Liver (tissue), 9 donors: ENCODE measurements around the gene ERC2. TPM values are rescaled to one million over a fixed set of nuclear protein-coding genes. Genes with fewer than 3 reads are reported as not detected.

Experiments used
- DNase-seq: peaks from one replicate; pipeline ENCODE4 v3.0.0-alpha.2; 2017; ENCODE audit warnings: low spot score
- H3K27ac ChIP-seq, 2 donors: one replicate each; pipeline ENCODE4 v1.7.0; 2013; ENCODE audit warnings: inconsistent platforms in 2 of 2, low read length in 2 of 2, control low read depth in 1 of 2, low read depth in 1 of 2, mild to moderate bottlenecking in 1 of 2
- H3K27me3 ChIP-seq, 4 donors: one replicate each; pipeline versions ENCODE4 v1.6.1 to v1.7.0; 2013; ENCODE audit warnings: low read length in 3 of 4, inconsistent platforms in 1 of 4, mild to moderate bottlenecking in 1 of 4, moderate library complexity in 1 of 4; ENCODE audit not compliant: control insufficient read depth in 4 of 4, insufficient read depth in 4 of 4
- H3K36me3 ChIP-seq, 4 donors: one replicate each; pipeline versions ENCODE4 v1.6.1 to v1.7.0; 2013; ENCODE audit warnings: low read length in 3 of 4, mild to moderate bottlenecking in 3 of 4, low read depth in 1 of 4, moderate library complexity in 1 of 4; ENCODE audit not compliant: control insufficient read depth in 4 of 4, insufficient read depth in 3 of 4
- H3K4me1 ChIP-seq, 4 donors: one replicate each; pipeline versions ENCODE4 v1.6.1 to v1.7.0; 2013; ENCODE audit warnings: low read length in 3 of 4, mild to moderate bottlenecking in 3 of 4, moderate library complexity in 1 of 4; ENCODE audit not compliant: control insufficient read depth in 4 of 4, insufficient read depth in 4 of 4
- H3K4me3 ChIP-seq, 3 donors: one replicate each; pipeline versions ENCODE4 v1.6.1 to v1.7.0; 2013; ENCODE audit warnings: low read length in 3 of 3, control low read depth in 1 of 3, low read depth in 1 of 3, mild to moderate bottlenecking in 1 of 3
- H3K9ac ChIP-seq, 2 donors: one replicate each; pipeline ENCODE4 v1.7.0; 2013; ENCODE audit warnings: low read length in 2 of 2, mild to moderate bottlenecking in 2 of 2, moderate library complexity in 2 of 2, control low read depth in 1 of 2, low read depth in 1 of 2
- H3K9me3 ChIP-seq, 4 donors: one replicate each; pipeline versions ENCODE4 v1.6.1 to v1.7.0; 2013; ENCODE audit warnings: low read length in 3 of 4; ENCODE audit not compliant: control insufficient read depth in 4 of 4
- EGR1 ChIP-seq, 2 donors: IDR thresholded peaks; 2 replicates each; pipeline ENCODE4 v1.6.1; 2016 to 2018; ENCODE audit warnings: antibody characterized with exemption in 2 of 2, low read depth in 2 of 2
- FOXA1 ChIP-seq: IDR thresholded peaks from 2 replicates; pipeline ENCODE4 v1.6.1; 2016; ENCODE audit warnings: antibody characterized with exemption
- FOXA2 ChIP-seq: IDR thresholded peaks from 2 replicates; pipeline ENCODE4 v1.6.1; 2016; ENCODE audit warnings: antibody characterized with exemption
- GABPA ChIP-seq, 2 donors: IDR thresholded peaks in 1 of 2; conservative IDR thresholded peaks in 1 of 2; 2 replicates each; pipeline ENCODE4 v1.6.1; 2016; ENCODE audit warnings: antibody characterized with exemption in 2 of 2, mild to moderate bottlenecking in 1 of 2, moderate library complexity in 1 of 2
- HNF4A ChIP-seq, 2 donors: conservative IDR thresholded peaks; 2 replicates each; pipeline ENCODE4 v1.6.1; 2016; ENCODE audit warnings: antibody characterized with exemption in 2 of 2, mild to moderate bottlenecking in 2 of 2
- HNF4G ChIP-seq: IDR thresholded peaks from 2 replicates; pipeline ENCODE4 v1.6.1; 2016; ENCODE audit warnings: antibody characterized with exemption
- JUND ChIP-seq, 2 donors: IDR thresholded peaks; 2 replicates each; pipeline ENCODE4 v1.6.1; 2016; ENCODE audit warnings: antibody characterized with exemption in 2 of 2
- NR2F2 ChIP-seq: IDR thresholded peaks from 2 replicates; pipeline ENCODE4 v1.6.1; 2016; ENCODE audit warnings: antibody characterized with exemption
- RAD21 ChIP-seq, 2 donors: IDR thresholded peaks; 2 replicates each; pipeline ENCODE4 v1.6.1; 2016; ENCODE audit warnings: antibody characterized with exemption in 2 of 2, mild to moderate bottlenecking in 2 of 2
- RXRA ChIP-seq, 2 donors: IDR thresholded peaks; 2 replicates each; pipeline ENCODE4 v1.6.1; 2017 to 2018; ENCODE audit warnings: antibody characterized with exemption in 2 of 2, mild to moderate bottlenecking in 1 of 2
- SP1 ChIP-seq: IDR thresholded peaks from 2 replicates; pipeline ENCODE4 v1.6.1; 2018; ENCODE audit warnings: antibody characterized with exemption, mild to moderate bottlenecking
- TAF1 ChIP-seq: conservative IDR thresholded peaks from 2 replicates; pipeline ENCODE4 v1.6.1; 2016; ENCODE audit warnings: antibody characterized with exemption, mild to moderate bottlenecking
- YY1 ChIP-seq: IDR thresholded peaks from 2 replicates; pipeline ENCODE4 v1.6.1; 2016; ENCODE audit warnings: antibody characterized with exemption, mild to moderate bottlenecking
- WGBS: extraction: QIAGEN DNeasy Blood & Tissue Kit; methylation state at CpG from one replicate; pipeline ENCODE4 v1.1.7; 2013; 5-methylcytosine and 5-hydroxymethylcytosine counted together
- polyA plus RNA-seq, 2 donors: library from polyadenylated mRNA; stranded (reverse) in 1 of 2; unstranded in 1 of 2; fragments of 200-250 nt in 1 of 2; fragments of >200 nt in 1 of 2; fragmentation: Nextera tagmentation in 1 of 2; extraction: Ambion mirVana in 1 of 2; gene quantifications; one replicate each; pipeline versions ENCODE4 v1.2.1 to v1.2.3, GENCODE V29; 2013 to 2015
- total RNA-seq, 2 donors: library from RNA; depleted of rRNA; stranded (reverse); fragments of >200 nt; gene quantifications; one replicate each; pipeline ENCODE4 v1.2.3, GENCODE V29; 2014
- TF ChIP-seq, protein P1 (sequence below): fragments of 150-350 bp; IDR thresholded peaks from 2 replicates; pipeline ENCODE4 v1.5.1; 2017; ENCODE audit warnings: improper control_type of control experiment, low read depth, low read length; ENCODE audit not compliant: missing input control
- TF ChIP-seq, protein P2 (sequence below): IDR thresholded peaks from 2 replicates; pipeline ENCODE4 v1.6.1; 2016; ENCODE audit warnings: antibody characterized with exemption, mild to moderate bottlenecking
- TF ChIP-seq, protein P3 (sequence below): IDR thresholded peaks from 2 replicates; pipeline ENCODE4 v1.6.1; 2016; ENCODE audit warnings: antibody characterized with exemption
- TF ChIP-seq, protein P4 (sequence below): IDR thresholded peaks from 2 replicates; pipeline ENCODE4 v1.6.1; 2016; ENCODE audit warnings: antibody characterized with exemption
- TF ChIP-seq, protein P5 (sequence below): IDR thresholded peaks from 2 replicates; pipeline ENCODE4 v1.6.1; 2016; ENCODE audit warnings: antibody characterized with exemption
- donor health status: healthy.
- donor health status: healthy.
- donor health status: healthy.
- donor health status: healthy.
- donor health status: healthy.

ERC2 gene
- total and polyA plus RNA-seq, 4 donors = 0.14 to 0.25 TPM; not detected in 2

DNA sequence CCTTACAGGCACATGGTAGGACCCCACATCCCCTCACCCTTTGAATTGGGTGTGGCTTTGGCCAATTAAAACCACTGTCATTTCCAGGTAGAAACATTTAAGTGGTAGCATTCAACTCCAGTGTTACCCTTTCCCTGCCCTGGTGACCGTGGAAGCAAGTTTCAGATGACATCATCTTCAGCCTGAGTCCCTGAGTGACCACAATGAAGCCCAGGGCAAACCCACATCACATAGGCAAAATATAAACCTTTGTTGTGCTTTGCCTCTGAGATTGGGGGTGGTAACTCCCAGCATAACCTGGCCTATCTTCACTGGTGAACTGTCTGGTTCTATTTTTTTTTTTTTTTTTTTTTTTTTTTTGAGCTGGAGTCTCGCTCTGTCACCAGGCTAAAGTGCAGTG is 577.2 kb downstream of the ERC2 start:
- Histone ChIP-seq H3K4me1 (no peaks in the 10 kb centered on the region), H3K9ac (no peak overlapping the region), H3K36me3 (no peaks in the 10 kb centered on the region), H3K9me3 (no peaks in the 10 kb centered on the region), H3K27me3 (peaks cover 0 to 5% (median 0%) of the 10 kb centered on the region in 4 donors), H3K27ac (no peak overlapping the region), H3K4me3 (no peak overlapping the region)
- no peak for DNase-seq
- TF ChIP-seq, protein P1, sequence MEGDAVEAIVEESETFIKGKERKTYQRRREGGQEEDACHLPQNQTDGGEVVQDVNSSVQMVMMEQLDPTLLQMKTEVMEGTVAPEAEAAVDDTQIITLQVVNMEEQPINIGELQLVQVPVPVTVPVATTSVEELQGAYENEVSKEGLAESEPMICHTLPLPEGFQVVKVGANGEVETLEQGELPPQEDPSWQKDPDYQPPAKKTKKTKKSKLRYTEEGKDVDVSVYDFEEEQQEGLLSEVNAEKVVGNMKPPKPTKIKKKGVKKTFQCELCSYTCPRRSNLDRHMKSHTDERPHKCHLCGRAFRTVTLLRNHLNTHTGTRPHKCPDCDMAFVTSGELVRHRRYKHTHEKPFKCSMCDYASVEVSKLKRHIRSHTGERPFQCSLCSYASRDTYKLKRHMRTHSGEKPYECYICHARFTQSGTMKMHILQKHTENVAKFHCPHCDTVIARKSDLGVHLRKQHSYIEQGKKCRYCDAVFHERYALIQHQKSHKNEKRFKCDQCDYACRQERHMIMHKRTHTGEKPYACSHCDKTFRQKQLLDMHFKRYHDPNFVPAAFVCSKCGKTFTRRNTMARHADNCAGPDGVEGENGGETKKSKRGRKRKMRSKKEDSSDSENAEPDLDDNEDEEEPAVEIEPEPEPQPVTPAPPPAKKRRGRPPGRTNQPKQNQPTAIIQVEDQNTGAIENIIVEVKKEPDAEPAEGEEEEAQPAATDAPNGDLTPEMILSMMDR = no peak
- TF ChIP-seq FOXA2 (no peak), EGR1 (IDR thresholded peaks at IDR 0.05; ENCODE audit: low read depth in 2 of 2) (no peak), RXRA (IDR thresholded peaks at IDR 0.05) (no peak), HNF4A (conservative IDR thresholded peaks at IDR 0.05) (no peak), NR2F2 (no peak), FOXA1 (no peak), TAF1 (no peak)
- TF ChIP-seq, protein P2, sequence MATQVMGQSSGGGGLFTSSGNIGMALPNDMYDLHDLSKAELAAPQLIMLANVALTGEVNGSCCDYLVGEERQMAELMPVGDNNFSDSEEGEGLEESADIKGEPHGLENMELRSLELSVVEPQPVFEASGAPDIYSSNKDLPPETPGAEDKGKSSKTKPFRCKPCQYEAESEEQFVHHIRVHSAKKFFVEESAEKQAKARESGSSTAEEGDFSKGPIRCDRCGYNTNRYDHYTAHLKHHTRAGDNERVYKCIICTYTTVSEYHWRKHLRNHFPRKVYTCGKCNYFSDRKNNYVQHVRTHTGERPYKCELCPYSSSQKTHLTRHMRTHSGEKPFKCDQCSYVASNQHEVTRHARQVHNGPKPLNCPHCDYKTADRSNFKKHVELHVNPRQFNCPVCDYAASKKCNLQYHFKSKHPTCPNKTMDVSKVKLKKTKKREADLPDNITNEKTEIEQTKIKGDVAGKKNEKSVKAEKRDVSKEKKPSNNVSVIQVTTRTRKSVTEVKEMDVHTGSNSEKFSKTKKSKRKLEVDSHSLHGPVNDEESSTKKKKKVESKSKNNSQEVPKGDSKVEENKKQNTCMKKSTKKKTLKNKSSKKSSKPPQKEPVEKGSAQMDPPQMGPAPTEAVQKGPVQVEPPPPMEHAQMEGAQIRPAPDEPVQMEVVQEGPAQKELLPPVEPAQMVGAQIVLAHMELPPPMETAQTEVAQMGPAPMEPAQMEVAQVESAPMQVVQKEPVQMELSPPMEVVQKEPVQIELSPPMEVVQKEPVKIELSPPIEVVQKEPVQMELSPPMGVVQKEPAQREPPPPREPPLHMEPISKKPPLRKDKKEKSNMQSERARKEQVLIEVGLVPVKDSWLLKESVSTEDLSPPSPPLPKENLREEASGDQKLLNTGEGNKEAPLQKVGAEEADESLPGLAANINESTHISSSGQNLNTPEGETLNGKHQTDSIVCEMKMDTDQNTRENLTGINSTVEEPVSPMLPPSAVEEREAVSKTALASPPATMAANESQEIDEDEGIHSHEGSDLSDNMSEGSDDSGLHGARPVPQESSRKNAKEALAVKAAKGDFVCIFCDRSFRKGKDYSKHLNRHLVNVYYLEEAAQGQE = no peak
- 80% methylated on average over 2 of the region's 2 CpGs for WGBS

DNA sequence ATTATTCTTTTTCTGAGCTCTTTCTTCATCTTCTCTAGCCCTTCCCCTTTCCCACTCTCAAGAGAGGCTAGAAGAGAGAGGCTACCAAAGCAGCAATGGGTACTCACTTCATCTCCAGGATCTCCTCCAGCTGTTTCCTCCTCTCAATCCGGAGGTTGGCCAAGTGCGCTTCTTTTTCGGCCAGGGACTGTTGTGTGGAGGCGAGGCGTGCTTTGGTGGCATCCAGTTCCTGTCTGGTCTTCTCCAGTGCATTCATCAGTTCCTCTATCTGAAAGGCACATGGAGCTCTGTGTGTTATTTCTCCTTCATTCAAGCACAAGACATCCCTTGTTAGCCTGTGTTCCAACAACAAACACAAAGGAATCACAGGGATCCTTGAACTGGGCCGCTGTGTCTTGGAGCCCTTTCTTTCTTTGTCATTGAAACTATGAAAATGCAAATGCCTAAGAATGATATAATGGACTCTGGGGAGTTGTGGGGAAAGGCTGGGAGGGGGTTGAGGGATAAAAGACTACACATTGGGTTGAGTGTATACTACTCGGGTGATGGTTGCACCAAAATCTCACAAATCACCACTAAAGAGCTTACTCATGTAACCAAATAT is 579.9 kb downstream of the ERC2 start:
- Histone ChIP-seq H3K27ac (no peak overlapping the region), H3K9ac (no peak overlapping the region), H3K27me3 (peaks cover 0 to 5% (median 0%) of the 10 kb centered on the region in 4 donors), H3K4me1 (no peaks in the 10 kb centered on the region), H3K9me3 (no peaks in the 10 kb centered on the region), H3K4me3 (no peak overlapping the region), H3K36me3 (no peaks in the 10 kb centered on the region)
- WGBS = 88% methylated on average over 7 of the region's 7 CpGs
- DNase-seq = no peak
- TF ChIP-seq, protein P2 = no peak
- TF ChIP-seq NR2F2 (no peak), FOXA2 (no peak), FOXA1 (no peak), RXRA (IDR thresholded peaks at IDR 0.05) (no peak), YY1 (no peak), SP1 (no peak), RAD21 (IDR thresholded peaks at IDR 0.05) (no peak), GABPA (IDR thresholded peaks at IDR 0.05 in 1 of 2, conservative IDR thresholded peaks at IDR 0.05 in 1 of 2) (no peak), TAF1 (no peak), HNF4A (conservative IDR thresholded peaks at IDR 0.05) (no peak), HNF4G (no peak), JUND (IDR thresholded peaks at IDR 0.05) (no peak)
- TF ChIP-seq, protein P3, sequence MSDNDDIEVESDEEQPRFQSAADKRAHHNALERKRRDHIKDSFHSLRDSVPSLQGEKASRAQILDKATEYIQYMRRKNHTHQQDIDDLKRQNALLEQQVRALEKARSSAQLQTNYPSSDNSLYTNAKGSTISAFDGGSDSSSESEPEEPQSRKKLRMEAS = no peak
- TF ChIP-seq, protein P4, sequence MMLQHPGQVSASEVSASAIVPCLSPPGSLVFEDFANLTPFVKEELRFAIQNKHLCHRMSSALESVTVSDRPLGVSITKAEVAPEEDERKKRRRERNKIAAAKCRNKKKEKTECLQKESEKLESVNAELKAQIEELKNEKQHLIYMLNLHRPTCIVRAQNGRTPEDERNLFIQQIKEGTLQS = no peak
- TF ChIP-seq, protein P1 = no peak
- TF ChIP-seq, protein P5, sequence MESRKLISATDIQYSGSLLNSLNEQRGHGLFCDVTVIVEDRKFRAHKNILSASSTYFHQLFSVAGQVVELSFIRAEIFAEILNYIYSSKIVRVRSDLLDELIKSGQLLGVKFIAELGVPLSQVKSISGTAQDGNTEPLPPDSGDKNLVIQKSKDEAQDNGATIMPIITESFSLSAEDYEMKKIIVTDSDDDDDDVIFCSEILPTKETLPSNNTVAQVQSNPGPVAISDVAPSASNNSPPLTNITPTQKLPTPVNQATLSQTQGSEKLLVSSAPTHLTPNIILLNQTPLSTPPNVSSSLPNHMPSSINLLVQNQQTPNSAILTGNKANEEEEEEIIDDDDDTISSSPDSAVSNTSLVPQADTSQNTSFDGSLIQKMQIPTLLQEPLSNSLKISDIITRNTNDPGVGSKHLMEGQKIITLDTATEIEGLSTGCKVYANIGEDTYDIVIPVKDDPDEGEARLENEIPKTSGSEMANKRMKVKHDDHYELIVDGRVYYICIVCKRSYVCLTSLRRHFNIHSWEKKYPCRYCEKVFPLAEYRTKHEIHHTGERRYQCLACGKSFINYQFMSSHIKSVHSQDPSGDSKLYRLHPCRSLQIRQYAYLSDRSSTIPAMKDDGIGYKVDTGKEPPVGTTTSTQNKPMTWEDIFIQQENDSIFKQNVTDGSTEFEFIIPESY = no peak
